PC-3 (cell line): ENCODE measurements around the gene PPP1CB. TPM values are rescaled to one million over a fixed set of nuclear protein-coding genes. Genes with fewer than 3 reads are reported as not detected.

ENCODE experiments used
- ATAC-seq: fragments of 200-7000 bp; cut with Tn5 transposase; 2 replicates; pipeline ENCODE4 v1.9.1; 2020; ENCODE audit warnings: mild to moderate bottlenecking, moderate library complexity
- BruUV-seq: library from RNA; stranded (reverse); fragments of 400-500 nt; replicated peaks from 2 replicates; lab custom pipeline; 2021; lab: Mats Ljungman, UMichigan
- CTCF ChIA-PET: fragments of 300-600 bp; sonication (Branson Sonifier 250); formaldehyde crosslinking; loops from one replicate; lab custom pipeline; 2022; ENCODE audit warnings: antibody characterized with exemption; lab: Charles Lee
- POLR2A ChIA-PET: fragments of 300-600 bp; sonication (Branson Sonifier 250); formaldehyde crosslinking; loops from one replicate; lab custom pipeline; 2022; ENCODE audit warnings: antibody characterized with exemption; ENCODE audit not compliant: unreplicated experiment; lab: Charles Lee
- DNase-seq: peaks from one replicate; pipeline ENCODE4 v3.0.0-alpha.2; 2015
- H2AFZ ChIP-seq: fragments of 300-600 bp; sonication (generic); 2 replicates; pipeline ENCODE4 v1.6.0; 2016; ENCODE audit warnings: antibody characterized with exemption, low read length
- H3F3A ChIP-seq: fragments of 300-600 bp; sonication (generic); one replicate; pipeline ENCODE4 v1.6.0; 2017; ENCODE audit warnings: antibody characterized with exemption, low read length, control low read depth, mild to moderate bottlenecking; ENCODE audit not compliant: unreplicated experiment
- H3K27ac ChIP-seq: fragments of 300-600 bp; sonication (generic); 2 replicates; pipeline ENCODE4 v1.5.1; 2016; ENCODE audit warnings: mild to moderate bottlenecking, low read length
- H3K27me3 ChIP-seq: fragments of 300-600 bp; sonication (generic); 2 replicates; pipeline ENCODE4 v1.6.1; 2016; ENCODE audit warnings: low read length, mixed read lengths
- H3K36me3 ChIP-seq: fragments of 300-600 bp; sonication (generic); 2 replicates; pipeline ENCODE4 v1.6.1; 2016; ENCODE audit warnings: low read depth, mixed run types, low read length, mixed read lengths
- H3K4me1 ChIP-seq: fragments of 300-600 bp; sonication (generic); 2 replicates; pipeline ENCODE4 v1.5.1; 2016; ENCODE audit warnings: low read length; ENCODE audit not compliant: insufficient read depth
- H3K4me2 ChIP-seq: fragments of 300-600 bp; sonication (generic); 2 replicates; pipeline ENCODE4 v1.6.0; 2016; ENCODE audit warnings: low read length
- H3K4me3 ChIP-seq: fragments of 300-600 bp; sonication (generic); 2 replicates; pipeline ENCODE4 v1.5.1; 2016; ENCODE audit warnings: mild to moderate bottlenecking, low read length, mixed read lengths
- H3K79me2 ChIP-seq: fragments of 300-600 bp; sonication (generic); 2 replicates; pipeline ENCODE4 v1.6.1; 2017; ENCODE audit warnings: low read length, mixed read lengths
- H3K9ac ChIP-seq: fragments of 300-600 bp; sonication (generic); 2 replicates; pipeline ENCODE4 v1.6.0; 2016; ENCODE audit warnings: mild to moderate bottlenecking, low read length
- H3K9me2 ChIP-seq: fragments of 300-600 bp; sonication (generic); replicated peaks from 2 replicates; pipeline ENCODE4 v1.6.1; 2016; ENCODE audit warnings: mixed run types, low read length, mixed read lengths
- H3K9me3 ChIP-seq: fragments of 300-600 bp; sonication (generic); 2 replicates; pipeline ENCODE4 v1.6.1; 2016; ENCODE audit warnings: low read length, mixed read lengths
- H4K20me1 ChIP-seq: fragments of 300-600 bp; sonication (generic); 2 replicates; pipeline ENCODE4 v1.6.1; 2016; ENCODE audit warnings: low read length, mixed read lengths
- EZH2 ChIP-seq: fragments of 300-600 bp; sonication (generic); IDR thresholded peaks from one replicate; pipeline ENCODE4 v1.6.1; 2017; ENCODE audit warnings: antibody characterized with exemption, mild to moderate bottlenecking, low read length; ENCODE audit not compliant: unreplicated experiment
- EZH2phosphoT487 ChIP-seq: fragments of 300-600 bp; sonication (generic); IDR thresholded peaks from 2 replicates; pipeline ENCODE4 v1.6.1; 2018; ENCODE audit warnings: mild to moderate bottlenecking, antibody characterized with exemption, low read length, borderline replicate concordance
- intact Hi-C: fragments of 100-400 bp; cut with micrococcal nuclease; formaldehyde crosslinking; loops from 2 replicates; pipeline ENCODE4 v1.9.0; 2023
- total RNA-seq: library from RNA; depleted of rRNA; stranded (reverse); fragments of >200 nt; gene quantifications from 2 replicates; pipeline ENCODE4 v1.2.3, GENCODE V29; 2014
- TF ChIP-seq, protein P1 (sequence below): fragments of 300-600 bp; sonication (generic); conservative IDR thresholded peaks from 2 replicates; pipeline ENCODE4 v1.5.1; 2017; ENCODE audit warnings: antibody characterized with exemption, low read depth, mild to moderate bottlenecking, low read length

The PPP1CB gene
- total RNA-seq, 1 experiment from 2014 or later = 84.2 TPM

DNA sequence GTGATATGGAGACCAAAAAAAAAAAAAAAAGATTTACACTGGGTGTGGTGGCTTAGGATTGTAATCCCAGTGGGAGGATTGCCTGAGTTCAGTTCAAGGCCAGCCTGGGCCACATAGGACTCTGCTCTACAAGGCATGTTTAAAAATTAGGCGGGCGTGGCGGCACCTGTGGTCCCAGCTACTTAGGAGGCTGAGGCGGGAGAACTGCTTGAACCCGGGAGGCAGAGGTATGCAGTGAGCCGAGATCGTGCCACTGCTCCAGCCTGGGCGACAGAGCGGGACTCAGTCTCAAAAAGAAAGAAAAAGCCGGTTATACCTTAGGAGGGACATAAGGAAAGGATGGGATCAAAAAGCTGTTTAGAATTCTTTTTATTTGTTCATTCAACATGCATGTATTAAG is 58.3 kb downstream of the PPP1CB start:
- 0 out of 2 replicates have a peak overlapping the region, but pooled peaks have one; percentile 6 for H3K9ac ChIP-seq
- H3K4me3 ChIP-seq = peak overlapping the region; percentile 45
- H3K27me3 ChIP-seq = no peaks in the 10 kb centered on the region
- H3K27ac ChIP-seq = peak overlapping the region; percentile 14; the same call in 1 of the 2 replicates
- H2AFZ ChIP-seq = peak overlapping the region; percentile 41
- no TSS peak for BruUV-seq
- ATAC-seq (peak; percentile 12), DNase-seq (no peak)
- H3K9me3 ChIP-seq = no peaks in the 10 kb centered on the region
- TF ChIP-seq EZH2phosphoT487 (no peak), EZH2 (no peak)
- TF ChIP-seq, protein P1, sequence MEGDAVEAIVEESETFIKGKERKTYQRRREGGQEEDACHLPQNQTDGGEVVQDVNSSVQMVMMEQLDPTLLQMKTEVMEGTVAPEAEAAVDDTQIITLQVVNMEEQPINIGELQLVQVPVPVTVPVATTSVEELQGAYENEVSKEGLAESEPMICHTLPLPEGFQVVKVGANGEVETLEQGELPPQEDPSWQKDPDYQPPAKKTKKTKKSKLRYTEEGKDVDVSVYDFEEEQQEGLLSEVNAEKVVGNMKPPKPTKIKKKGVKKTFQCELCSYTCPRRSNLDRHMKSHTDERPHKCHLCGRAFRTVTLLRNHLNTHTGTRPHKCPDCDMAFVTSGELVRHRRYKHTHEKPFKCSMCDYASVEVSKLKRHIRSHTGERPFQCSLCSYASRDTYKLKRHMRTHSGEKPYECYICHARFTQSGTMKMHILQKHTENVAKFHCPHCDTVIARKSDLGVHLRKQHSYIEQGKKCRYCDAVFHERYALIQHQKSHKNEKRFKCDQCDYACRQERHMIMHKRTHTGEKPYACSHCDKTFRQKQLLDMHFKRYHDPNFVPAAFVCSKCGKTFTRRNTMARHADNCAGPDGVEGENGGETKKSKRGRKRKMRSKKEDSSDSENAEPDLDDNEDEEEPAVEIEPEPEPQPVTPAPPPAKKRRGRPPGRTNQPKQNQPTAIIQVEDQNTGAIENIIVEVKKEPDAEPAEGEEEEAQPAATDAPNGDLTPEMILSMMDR = no peak
- ChIA-PET POLR2A (interaction anchor here (0.6 kb wide), 1 partner anchor 1336 kb away, joined by 5 read pairs; no protein-coding TSS in a partner anchor), CTCF (interaction anchor here (0.7 kb wide), 1 partner anchor 80 kb away, joined by 6 read pairs; no protein-coding TSS in a partner anchor)
- H3K36me3 ChIP-seq = peaks cover 4% of the 10 kb centered on the region; the same call in 1 of the 2 replicates
- no peaks in the 10 kb centered on the region for H3K79me2 ChIP-seq
- H3K4me1 ChIP-seq = no peaks in the 10 kb centered on the region
- peak overlapping the region; percentile 42 for H3K4me2 ChIP-seq
- H3K9me2 ChIP-seq = no peaks in the 10 kb centered on the region
- intact Hi-C loops = no loop called here
- no peaks in the 10 kb centered on the region for H4K20me1 ChIP-seq
- H3F3A ChIP-seq = no peaks in the 10 kb centered on the region

DNA sequence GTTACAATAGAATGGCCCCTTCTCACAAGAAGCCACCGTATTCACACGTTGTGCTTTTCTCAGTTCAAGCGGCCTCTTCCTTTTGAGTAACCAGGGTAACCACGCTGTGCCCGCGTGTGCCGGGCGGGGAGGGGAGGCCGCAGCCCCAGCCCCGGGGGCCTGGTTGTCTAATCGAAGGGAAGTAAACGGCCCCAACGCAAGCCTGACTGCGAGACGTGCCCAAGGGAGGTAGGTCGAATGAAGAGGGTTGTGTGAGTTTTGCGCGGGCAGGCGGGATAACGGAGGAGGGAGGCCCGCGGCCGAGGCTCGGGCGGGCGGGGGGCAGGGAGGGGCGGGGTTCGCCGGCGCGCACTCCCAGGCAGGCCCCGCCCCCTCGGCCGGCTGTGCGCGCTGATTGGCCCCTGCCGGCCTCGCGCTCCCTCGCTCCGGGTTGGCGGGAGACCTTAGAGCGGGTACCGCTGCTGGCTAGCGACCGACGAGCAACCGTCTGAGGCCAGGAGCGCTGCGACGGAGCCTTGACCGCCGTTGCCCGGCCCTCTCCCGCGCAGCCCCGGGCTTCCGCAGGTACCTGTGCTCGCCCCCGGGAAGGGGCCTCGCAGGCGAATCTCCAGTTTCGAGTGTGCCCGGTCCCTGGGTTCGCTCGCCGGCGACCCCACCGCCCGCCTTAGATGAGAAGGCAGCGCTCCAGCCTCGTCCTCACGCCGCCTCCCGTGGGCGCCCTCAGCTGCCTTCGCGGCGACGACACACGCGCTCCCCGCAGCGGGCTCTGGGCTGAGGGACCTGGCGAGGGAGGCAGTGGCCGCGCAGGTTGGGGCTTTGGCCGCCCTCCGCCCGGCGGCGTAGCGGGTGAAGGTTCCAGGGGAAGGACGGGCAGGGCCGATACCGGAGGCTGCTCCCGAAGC is 59.0 kb downstream of the PPP1CB start, which contains the start of gene SPDYA:
SPDYA (plus strand) TSS at position 451 of the 902 bp plus-strand sequence. CDS start 5,181 bp downstream, outside the sequence.
- peak within 1 kb of the TSS; percentile 41 for H2AFZ ChIP-seq
- peak; percentile 49 for DNase-seq
- H3K4me3 ChIP-seq = peak within 1 kb of the TSS; percentile 45
- H3K79me2 ChIP-seq = no peaks in the 10 kb centered on the region
- no peaks in the 10 kb centered on the region for H3K9me3 ChIP-seq
- ChIA-PET CTCF (no interaction called here), POLR2A (no interaction called here)
- peak within 1 kb of the TSS; percentile 42 for H3K4me2 ChIP-seq
- no peaks in the 10 kb centered on the region for H3K9me2 ChIP-seq
- H3K9ac ChIP-seq = 0 out of 2 replicates have a peak within 1 kb of the TSS, but pooled peaks have one; percentile 6
- BruUV-seq = no TSS peak
- peaks cover 1% of the 10 kb centered on the region; the same call in 1 of the 2 replicates for H3K36me3 ChIP-seq
- no peaks in the 10 kb centered on the region for H4K20me1 ChIP-seq
- TF ChIP-seq EZH2phosphoT487 = no peak
- no peak for TF ChIP-seq EZH2
- TF ChIP-seq, protein P1 = no peak
- H3K27ac ChIP-seq = peak within 1 kb of the TSS; percentile 14; the same call in 1 of the 2 replicates
- intact Hi-C loops = no loop called here
- ATAC-seq = peak; percentile 82
- no peaks in the 10 kb centered on the region for H3F3A ChIP-seq
- no peaks in the 10 kb centered on the region for H3K27me3 ChIP-seq
- no peaks in the 10 kb centered on the region for H3K4me1 ChIP-seq
